ENCODE data around the gene NMUR1.

Gene NMUR1

GRCh38 chr2:231527955-231528635, 2.1 kb downstream of the NMUR1 start:
- in situ Hi-C loops (cut with MboI; ENCODE audit: low sequenced_read_pairs): no loop called here

- in situ Hi-C loops (cut with MboI; ENCODE audit: low sequenced_read_pairs): no loop called here
These were observed 3.2 kb downstream of the NMUR1 start for GRCh38 chr2:231527091-231527395.

GRCh38 chr2:231526341-231527090, 3.7 kb downstream of the NMUR1 start:
- in situ Hi-C loops (cut with MboI; ENCODE audit: low sequenced_read_pairs): no loop called here

- in situ Hi-C loops (cut with MboI; ENCODE audit: low sequenced_read_pairs): no loop called here
These were observed 4.7 kb downstream of the NMUR1 start for GRCh38 chr2:231525248-231526163.

GRCh38 chr2:231524477-231525247, 5.6 kb downstream of the NMUR1 start:
- in situ Hi-C loops (cut with MboI; ENCODE audit: low sequenced_read_pairs): no loop called here

- in situ Hi-C loops (cut with MboI; ENCODE audit: low sequenced_read_pairs): no loop called here
These were observed 6.6 kb downstream of the NMUR1 start for GRCh38 chr2:231523451-231524285.

- in situ Hi-C loops (cut with MboI; ENCODE audit: low sequenced_read_pairs): no loop called here
These were observed 7.6 kb downstream of the NMUR1 start for GRCh38 chr2:231522418-231523180.

GRCh38 chr2:231521443-231521842, 8.8 kb downstream of the NMUR1 start:
- in situ Hi-C loops (cut with MboI; ENCODE audit: low sequenced_read_pairs): no loop called here

- in situ Hi-C loops (cut with MboI; ENCODE audit: low sequenced_read_pairs): no loop called here
These were observed 10.2 kb downstream of the NMUR1 start for GRCh38 chr2:231519975-231520555.

- in situ Hi-C loops (cut with MboI; ENCODE audit: low sequenced_read_pairs): no loop called here
These were observed 11.5 kb downstream of the NMUR1 start for GRCh38 chr2:231518771-231519170.

GRCh38 chr2:231515603-231516002, 14.6 kb downstream of the NMUR1 start:
- in situ Hi-C loops (cut with MboI; ENCODE audit: low sequenced_read_pairs): no loop called here

GRCh38 chr2:231514951-231515297, 15.3 kb downstream of the NMUR1 start:
- in situ Hi-C loops (cut with MboI; ENCODE audit: low sequenced_read_pairs): no loop called here

GRCh38 chr2:231514225-231514950, 15.9 kb downstream of the NMUR1 start:
- in situ Hi-C loops (cut with MboI; ENCODE audit: low sequenced_read_pairs): no loop called here

- in situ Hi-C loops (cut with MboI; ENCODE audit: low sequenced_read_pairs): no loop called here
These were observed 16.5 kb downstream of the NMUR1 start for GRCh38 chr2:231513746-231514224.

- in situ Hi-C loops (cut with MboI; ENCODE audit: low sequenced_read_pairs): no loop called here
These were observed 18.0 kb downstream of the NMUR1 start for GRCh38 chr2:231512222-231512621.

GRCh38 chr2:231503766-231504165, 26.5 kb downstream of the NMUR1 start:
- in situ Hi-C loops (cut with MboI; ENCODE audit: low sequenced_read_pairs): no loop called here

GRCh38 chr2:231502596-231502995, 27.6 kb downstream of the NMUR1 start:
- in situ Hi-C loops (cut with MboI; ENCODE audit: low sequenced_read_pairs): no loop called here

GRCh38 chr2:231497651-231498050, 32.6 kb downstream of the NMUR1 start:
- in situ Hi-C loops (cut with MboI; ENCODE audit: low sequenced_read_pairs): no loop called here
